Transverse colon (tissue), 3 donors: ENCODE data around the gene LIPK.

Experiments
- POLR2A ChIP-seq: fragments of 450-650 bp; IDR thresholded peaks from one replicate; pipeline ENCODE4 v1.6.1; 2016; ENCODE audit warnings: antibody characterized with exemption, mild to moderate bottlenecking, moderate library complexity
- TF ChIP-seq, protein P1 (sequence below), 5 experiments: fragments of 200-600 bp in 3 of 5; fragments of 450-650 bp in 2 of 5; sonication (generic) in 3 of 5; IDR thresholded peaks; 1 replicate in 2 of 5; 2 replicates in 3 of 5; pipeline ENCODE4 v1.5.1; 2016 to 2017; ENCODE audit warnings: antibody characterized with exemption in 5 of 5, inconsistent platforms in 3 of 5, mild to moderate bottlenecking in 2 of 5, moderate library complexity in 1 of 5

DNA sequence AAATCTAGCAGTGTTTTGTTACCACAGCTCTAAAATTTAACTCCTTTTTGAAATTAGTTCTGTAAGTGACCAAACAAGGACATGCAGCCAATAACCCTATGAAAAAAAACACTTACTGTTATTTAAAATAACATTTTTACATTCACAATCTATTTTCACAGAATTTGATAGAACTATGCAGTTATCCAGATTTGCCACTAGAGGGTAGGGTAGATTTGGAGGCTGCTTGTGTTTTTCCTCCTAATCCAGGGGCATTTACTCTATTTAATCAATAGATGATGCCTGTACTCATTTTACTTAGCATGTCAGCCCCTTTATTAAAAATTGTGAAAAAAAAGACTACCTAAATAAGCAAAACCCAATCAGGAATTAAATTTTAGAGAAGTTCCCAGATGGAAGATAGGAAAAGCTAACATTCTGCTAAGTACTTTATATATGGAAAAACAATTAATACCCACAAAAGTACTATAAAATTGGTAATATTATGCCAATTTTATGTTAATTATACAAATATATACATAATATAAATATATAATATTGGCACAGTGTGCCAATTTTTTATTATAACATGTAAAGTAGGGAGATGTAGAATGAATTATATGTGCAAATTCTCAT, 18.1 kb upstream of the LIPK start:
- TF ChIP-seq, protein P1, sequence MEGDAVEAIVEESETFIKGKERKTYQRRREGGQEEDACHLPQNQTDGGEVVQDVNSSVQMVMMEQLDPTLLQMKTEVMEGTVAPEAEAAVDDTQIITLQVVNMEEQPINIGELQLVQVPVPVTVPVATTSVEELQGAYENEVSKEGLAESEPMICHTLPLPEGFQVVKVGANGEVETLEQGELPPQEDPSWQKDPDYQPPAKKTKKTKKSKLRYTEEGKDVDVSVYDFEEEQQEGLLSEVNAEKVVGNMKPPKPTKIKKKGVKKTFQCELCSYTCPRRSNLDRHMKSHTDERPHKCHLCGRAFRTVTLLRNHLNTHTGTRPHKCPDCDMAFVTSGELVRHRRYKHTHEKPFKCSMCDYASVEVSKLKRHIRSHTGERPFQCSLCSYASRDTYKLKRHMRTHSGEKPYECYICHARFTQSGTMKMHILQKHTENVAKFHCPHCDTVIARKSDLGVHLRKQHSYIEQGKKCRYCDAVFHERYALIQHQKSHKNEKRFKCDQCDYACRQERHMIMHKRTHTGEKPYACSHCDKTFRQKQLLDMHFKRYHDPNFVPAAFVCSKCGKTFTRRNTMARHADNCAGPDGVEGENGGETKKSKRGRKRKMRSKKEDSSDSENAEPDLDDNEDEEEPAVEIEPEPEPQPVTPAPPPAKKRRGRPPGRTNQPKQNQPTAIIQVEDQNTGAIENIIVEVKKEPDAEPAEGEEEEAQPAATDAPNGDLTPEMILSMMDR (IDR thresholded peaks at IDR 0.05) = peak; percentile 60 to 72 (median 65)
- no peak for TF ChIP-seq POLR2A
